Cerebellar nuclear complex (tissue), 1 donor: ENCODE measurements around the gene DMRTA2.
"Not testable (repeated sequence)": the region's sequence is repeated elsewhere in the genome, so short reads cannot be mapped to it uniquely, and the experiment has no call there.

Experiments
- DNase-seq, 2 experiments: peaks; one replicate each; lab custom pipeline; 2025; lab: John Stamatoyannopoulos, UW

The DMRTA2 gene

GRCh38 chr1:50423670-50424000, 392 bp upstream of the DMRTA2 start:
- no peak for DNase-seq

GRCh38 chr1:50422675-50422945, 633 bp downstream of the DMRTA2 start:
- DNase-seq = no peak

- DNase-seq = no peak
Measured at GRCh38 chr1:50421768-50422674, 1.2 kb downstream of the DMRTA2 start.

GRCh38 chr1:50421366-50421748, 1.9 kb downstream of the DMRTA2 start:
- DNase-seq = no peak

- DNase-seq = no peak
Measured at GRCh38 chr1:50420689-50421365, 2.4 kb downstream of the DMRTA2 start.

- DNase-seq = no peak
Measured at GRCh38 chr1:50419907-50420677, 3.2 kb downstream of the DMRTA2 start.

GRCh38 chr1:50419192-50419906, 3.9 kb downstream of the DMRTA2 start:
- DNase-seq = no peak

GRCh38 chr1:50418600-50419109, 4.6 kb downstream of the DMRTA2 start:
- DNase-seq = no peak

- no peak for DNase-seq
Measured at GRCh38 chr1:50417946-50418599, 5.2 kb downstream of the DMRTA2 start.

- DNase-seq = no peak
Measured at GRCh38 chr1:50417507-50417906, 5.7 kb downstream of the DMRTA2 start.

- no peak for DNase-seq
Measured at GRCh38 chr1:50416553-50417453, 6.4 kb downstream of the DMRTA2 start.

- DNase-seq = no peak
Measured at GRCh38 chr1:50416150-50416527, 7.1 kb downstream of the DMRTA2 start.

- DNase-seq = no peak
Measured at GRCh38 chr1:50415235-50416149, 7.8 kb downstream of the DMRTA2 start.

- no peak for DNase-seq
Measured at GRCh38 chr1:50414853-50415234, 8.4 kb downstream of the DMRTA2 start.

GRCh38 chr1:50412813-50413476, 10.3 kb downstream of the DMRTA2 start:
- no peak for DNase-seq

GRCh38 chr1:50405814-50406213, 17.4 kb downstream of the DMRTA2 start:
- DNase-seq = no peak

GRCh38 chr1:50393522-50394120, 29.6 kb downstream of the DMRTA2 start:
- no peak for DNase-seq

- not testable (repeated sequence) for DNase-seq
Measured at GRCh38 chr1:50381551-50381950, 41.7 kb downstream of the DMRTA2 start.
